GM23338 (cell line): Measurements from ENCODE around the gene SMC5. TPM values are rescaled to one million over a fixed set of nuclear protein-coding genes. Genes with fewer than 3 reads are reported as not detected.

Source experiments
- ATAC-seq: fragments of 200-7000 bp; cut with Tn5 transposase; 3 replicates; pipeline ENCODE4 v1.9.1; 2020
- DNase-seq: peaks from one replicate; pipeline ENCODE4 v3.0.0-alpha.2; 2015; ENCODE audit warnings: low spot score
- H2AFZ ChIP-seq: fragments of 200-600 bp; sonication (generic); 2 replicates; pipeline ENCODE4 v1.8.0; 2016; ENCODE audit warnings: antibody characterized with exemption, mild to moderate bottlenecking, moderate library complexity
- H3F3A ChIP-seq: fragments of 200-600 bp; sonication (generic); replicated peaks from 2 replicates; pipeline ENCODE4 v1.8.0; 2017; ENCODE audit warnings: antibody characterized with exemption, mixed run types, low read depth
- H3K27ac ChIP-seq: fragments of 200-600 bp; sonication (generic); 2 replicates; pipeline ENCODE4 v1.6.1; 2016; ENCODE audit warnings: low read depth
- H3K27me3 ChIP-seq: fragments of 200-600 bp; sonication (generic); 2 replicates; pipeline ENCODE4 v1.8.0; 2016; ENCODE audit warnings: mild to moderate bottlenecking, mixed run types, moderate library complexity; ENCODE audit not compliant: insufficient read depth
- H3K36me3 ChIP-seq: fragments of 200-600 bp; sonication (generic); 2 replicates; pipeline ENCODE4 v1.8.0; 2016; ENCODE audit warnings: mild to moderate bottlenecking; ENCODE audit not compliant: insufficient read depth
- H3K4me1 ChIP-seq: fragments of 200-600 bp; sonication (generic); 2 replicates; pipeline ENCODE4 v1.8.0; 2016; ENCODE audit warnings: mild to moderate bottlenecking, moderate library complexity; ENCODE audit not compliant: insufficient read depth
- H3K4me2 ChIP-seq: fragments of 200-600 bp; sonication (generic); 2 replicates; pipeline ENCODE4 v1.7.1; 2017; ENCODE audit warnings: mixed run types
- H3K4me3 ChIP-seq: fragments of 200-600 bp; sonication (generic); 2 replicates; pipeline ENCODE4 v1.6.1; 2016; ENCODE audit warnings: mixed run types
- H3K79me2 ChIP-seq: fragments of 200-600 bp; sonication (generic); replicated peaks from 2 replicates; pipeline ENCODE4 v1.8.0; 2017; ENCODE audit warnings: mild to moderate bottlenecking; ENCODE audit not compliant: insufficient read depth
- H3K9me2 ChIP-seq: fragments of 200-600 bp; sonication (generic); 2 replicates; pipeline ENCODE4 v1.8.0; 2017; ENCODE audit not compliant: insufficient read depth
- H4K20me1 ChIP-seq: fragments of 200-600 bp; sonication (generic); replicated peaks from 2 replicates; pipeline ENCODE4 v1.8.0; 2017; ENCODE audit warnings: mild to moderate bottlenecking; ENCODE audit not compliant: insufficient read depth
- H3K27ac Mint-ChIP-seq: 2 replicates; pipeline ENCODE4 v1.8.0; 2020; ENCODE audit warnings: inconsistent platforms, mild to moderate bottlenecking, moderate library complexity, mixed read lengths
- H3K27me3 Mint-ChIP-seq: 3 replicates; pipeline ENCODE4 v1.8.0; 2022; ENCODE audit warnings: low read depth, mild to moderate bottlenecking, moderate library complexity, mixed read lengths, inconsistent platforms; ENCODE audit not compliant: insufficient read depth, poor library complexity
- H3K36me3 Mint-ChIP-seq: 3 replicates; pipeline ENCODE4 v1.8.0; 2021; ENCODE audit warnings: low read depth, mild to moderate bottlenecking, inconsistent platforms, moderate library complexity, mixed read lengths
- H3K4me1 Mint-ChIP-seq: 3 replicates; pipeline ENCODE4 v1.8.0; 2020; ENCODE audit warnings: mild to moderate bottlenecking, inconsistent platforms, mixed read lengths
- H3K4me3 Mint-ChIP-seq: 3 replicates; pipeline ENCODE4 v1.8.0; 2021; ENCODE audit warnings: moderate library complexity, mild to moderate bottlenecking, inconsistent platforms, mixed read lengths
- H3K9me3 Mint-ChIP-seq: 3 replicates; pipeline ENCODE4 v1.8.0; 2020; ENCODE audit warnings: moderate library complexity, mild to moderate bottlenecking, inconsistent platforms, mixed read lengths
- CREB1 ChIP-seq: fragments of 250-450 bp; sonication (Bioruptor Pico); IDR thresholded peaks from 2 replicates; pipeline ENCODE4 v1.5.0; 2020; ENCODE audit warnings: low read depth, mild to moderate bottlenecking, moderate library complexity
- EZH2 ChIP-seq: fragments of 200-600 bp; sonication (generic); IDR thresholded peaks from one replicate; pipeline ENCODE4 v1.8.0; 2017; ENCODE audit warnings: antibody characterized with exemption, mild to moderate bottlenecking, low read depth; ENCODE audit not compliant: unreplicated experiment
- EZH2phosphoT487 ChIP-seq: fragments of 200-600 bp; sonication (generic); IDR thresholded peaks from one replicate; pipeline ENCODE4 v1.8.1; 2018; ENCODE audit warnings: antibody characterized with exemption; ENCODE audit not compliant: unreplicated experiment
- JUNB ChIP-seq: IDR thresholded peaks from one replicate; pipeline ENCODE4 v1.6.1; 2016; ENCODE audit warnings: antibody characterized with exemption; ENCODE audit not compliant: unreplicated experiment
- NANOG ChIP-seq: IDR thresholded peaks from 2 replicates; pipeline ENCODE4 v1.6.1; 2016; ENCODE audit warnings: antibody characterized with exemption, borderline replicate concordance
- POLR2AphosphoS5 ChIP-seq: IDR thresholded peaks from 2 replicates; pipeline ENCODE4 v1.6.1; 2016; ENCODE audit warnings: antibody characterized with exemption, low read depth
- STAT1 ChIP-seq: IDR thresholded peaks from one replicate; pipeline ENCODE4 v1.6.1; 2016; ENCODE audit warnings: antibody characterized with exemption; ENCODE audit not compliant: unreplicated experiment
- ZNF114 ChIP-seq: fragments of 250-450 bp; sonication (Bioruptor Pico); IDR thresholded peaks from 2 replicates; pipeline ENCODE4 v1.5.0; 2020; ENCODE audit warnings: mild to moderate bottlenecking, moderate library complexity
- ZNF331 ChIP-seq: fragments of 250-450 bp; sonication (Bioruptor Pico); IDR thresholded peaks from 2 replicates; pipeline ENCODE4 v1.5.0; 2020; ENCODE audit warnings: low read depth, mild to moderate bottlenecking, moderate library complexity
- polyA plus RNA-seq: library from polyadenylated mRNA; unstranded; fragments of >200 nt; fragmentation: Nextera tagmentation; extraction: Ambion mirVana; gene quantifications from 2 replicates; pipeline ENCODE4 v1.2.1, GENCODE V29; 2016
- total RNA-seq: library from RNA; depleted of rRNA; stranded (reverse); fragments of >200 nt; shearing (Covaris generic); gene quantifications from 2 replicates; pipeline ENCODE4 v1.2.3, GENCODE V29; 2014
- TF ChIP-seq, protein P1 (sequence below): IDR thresholded peaks from one replicate; pipeline ENCODE4 v1.6.1; 2018; ENCODE audit warnings: antibody characterized with exemption; ENCODE audit not compliant: unreplicated experiment
- TF ChIP-seq, protein P2 (sequence below), 2 experiments: fragments of 200-600 bp in 1 of 2; sonication (generic) in 1 of 2; conservative IDR thresholded peaks; 2 replicates each; pipeline versions ENCODE4 v1.5.1 to v1.6.1; 2016 to 2017; ENCODE audit warnings: antibody characterized with exemption in 2 of 2, low read depth in 2 of 2, mild to moderate bottlenecking in 2 of 2, moderate library complexity in 1 of 2
- TF ChIP-seq, protein P3 (sequence below): IDR thresholded peaks from 2 replicates; pipeline ENCODE4 v1.6.1; 2016; ENCODE audit warnings: antibody characterized with exemption
- TF ChIP-seq, protein P4 (sequence below): fragments of 250-450 bp; sonication (Bioruptor Pico); IDR thresholded peaks from 2 replicates; pipeline ENCODE4 v1.5.0; 2020; ENCODE audit warnings: mild to moderate bottlenecking, moderate library complexity

Gene SMC5
- total and polyA plus RNA-seq, 2 experiments from 2014 or later = 27.9 to 29.0 TPM

DNA sequence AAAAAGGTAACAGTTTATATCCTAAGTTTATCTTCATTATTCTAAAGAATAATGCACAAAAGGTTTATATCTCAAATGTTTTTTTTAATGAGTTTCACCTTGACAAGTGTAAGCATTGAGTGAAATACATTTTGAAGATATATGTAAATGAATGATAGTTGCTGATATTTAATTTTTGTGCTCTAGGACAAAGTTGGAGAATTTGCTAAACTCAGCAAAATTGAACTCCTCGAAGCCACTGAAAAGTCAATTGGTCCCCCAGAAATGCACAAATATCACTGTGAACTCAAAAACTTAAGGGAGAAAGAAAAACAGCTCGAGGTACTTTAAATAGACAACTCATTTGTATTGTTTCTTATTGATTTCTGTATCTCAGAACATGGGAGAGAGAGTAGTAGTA is 19.5 kb downstream of the SMC5 start:
- no peak overlapping the region for H3K4me3 Mint-ChIP-seq

More for the DNA sequence above, 19.5 kb downstream of the SMC5 start:
- H3K27me3 ChIP-seq = no peaks in the 10 kb centered on the region
- peaks cover 14% of the 10 kb centered on the region for H3K4me1 Mint-ChIP-seq
- H3K9me3 Mint-ChIP-seq = no peaks in the 10 kb centered on the region
- no peak overlapping the region for H3K4me3 ChIP-seq
- peaks cover 27% of the 10 kb centered on the region for H3K36me3 Mint-ChIP-seq
- no peak overlapping the region for H3K27ac Mint-ChIP-seq
- H3K9me2 ChIP-seq = no peaks in the 10 kb centered on the region
- no peak overlapping the region for H3K4me2 ChIP-seq
- H3F3A ChIP-seq = no peaks in the 10 kb centered on the region
- no peaks in the 10 kb centered on the region; the same call in 1 of the 2 replicates for H3K4me1 ChIP-seq
- ATAC-seq (no peak), DNase-seq (no peak)
- peaks cover 26% of the 10 kb centered on the region for H3K79me2 ChIP-seq
- peaks cover 4% of the 10 kb centered on the region; the same call in 1 of the 2 replicates for H3K36me3 ChIP-seq
- no peak overlapping the region for H2AFZ ChIP-seq
- peaks cover 6% of the 10 kb centered on the region; the same call in 1 of the 2 replicates for H4K20me1 ChIP-seq
- TF ChIP-seq EZH2 (no peak), CREB1 (CRISPR knock-in tag) (no peak), JUNB (no peak), POLR2AphosphoS5 (no peak), NANOG (no peak), EZH2phosphoT487 (no peak), STAT1 (no peak), ZNF331 (CRISPR knock-in tag) (no peak), ZNF114 (CRISPR knock-in tag) (no peak)
- TF ChIP-seq, protein P1, sequence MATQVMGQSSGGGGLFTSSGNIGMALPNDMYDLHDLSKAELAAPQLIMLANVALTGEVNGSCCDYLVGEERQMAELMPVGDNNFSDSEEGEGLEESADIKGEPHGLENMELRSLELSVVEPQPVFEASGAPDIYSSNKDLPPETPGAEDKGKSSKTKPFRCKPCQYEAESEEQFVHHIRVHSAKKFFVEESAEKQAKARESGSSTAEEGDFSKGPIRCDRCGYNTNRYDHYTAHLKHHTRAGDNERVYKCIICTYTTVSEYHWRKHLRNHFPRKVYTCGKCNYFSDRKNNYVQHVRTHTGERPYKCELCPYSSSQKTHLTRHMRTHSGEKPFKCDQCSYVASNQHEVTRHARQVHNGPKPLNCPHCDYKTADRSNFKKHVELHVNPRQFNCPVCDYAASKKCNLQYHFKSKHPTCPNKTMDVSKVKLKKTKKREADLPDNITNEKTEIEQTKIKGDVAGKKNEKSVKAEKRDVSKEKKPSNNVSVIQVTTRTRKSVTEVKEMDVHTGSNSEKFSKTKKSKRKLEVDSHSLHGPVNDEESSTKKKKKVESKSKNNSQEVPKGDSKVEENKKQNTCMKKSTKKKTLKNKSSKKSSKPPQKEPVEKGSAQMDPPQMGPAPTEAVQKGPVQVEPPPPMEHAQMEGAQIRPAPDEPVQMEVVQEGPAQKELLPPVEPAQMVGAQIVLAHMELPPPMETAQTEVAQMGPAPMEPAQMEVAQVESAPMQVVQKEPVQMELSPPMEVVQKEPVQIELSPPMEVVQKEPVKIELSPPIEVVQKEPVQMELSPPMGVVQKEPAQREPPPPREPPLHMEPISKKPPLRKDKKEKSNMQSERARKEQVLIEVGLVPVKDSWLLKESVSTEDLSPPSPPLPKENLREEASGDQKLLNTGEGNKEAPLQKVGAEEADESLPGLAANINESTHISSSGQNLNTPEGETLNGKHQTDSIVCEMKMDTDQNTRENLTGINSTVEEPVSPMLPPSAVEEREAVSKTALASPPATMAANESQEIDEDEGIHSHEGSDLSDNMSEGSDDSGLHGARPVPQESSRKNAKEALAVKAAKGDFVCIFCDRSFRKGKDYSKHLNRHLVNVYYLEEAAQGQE = no peak
- TF ChIP-seq, protein P2, sequence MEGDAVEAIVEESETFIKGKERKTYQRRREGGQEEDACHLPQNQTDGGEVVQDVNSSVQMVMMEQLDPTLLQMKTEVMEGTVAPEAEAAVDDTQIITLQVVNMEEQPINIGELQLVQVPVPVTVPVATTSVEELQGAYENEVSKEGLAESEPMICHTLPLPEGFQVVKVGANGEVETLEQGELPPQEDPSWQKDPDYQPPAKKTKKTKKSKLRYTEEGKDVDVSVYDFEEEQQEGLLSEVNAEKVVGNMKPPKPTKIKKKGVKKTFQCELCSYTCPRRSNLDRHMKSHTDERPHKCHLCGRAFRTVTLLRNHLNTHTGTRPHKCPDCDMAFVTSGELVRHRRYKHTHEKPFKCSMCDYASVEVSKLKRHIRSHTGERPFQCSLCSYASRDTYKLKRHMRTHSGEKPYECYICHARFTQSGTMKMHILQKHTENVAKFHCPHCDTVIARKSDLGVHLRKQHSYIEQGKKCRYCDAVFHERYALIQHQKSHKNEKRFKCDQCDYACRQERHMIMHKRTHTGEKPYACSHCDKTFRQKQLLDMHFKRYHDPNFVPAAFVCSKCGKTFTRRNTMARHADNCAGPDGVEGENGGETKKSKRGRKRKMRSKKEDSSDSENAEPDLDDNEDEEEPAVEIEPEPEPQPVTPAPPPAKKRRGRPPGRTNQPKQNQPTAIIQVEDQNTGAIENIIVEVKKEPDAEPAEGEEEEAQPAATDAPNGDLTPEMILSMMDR (conservative IDR thresholded peaks at IDR 0.05; ENCODE audit: low read depth in 2 of 2) = no peak
- TF ChIP-seq, protein P3, sequence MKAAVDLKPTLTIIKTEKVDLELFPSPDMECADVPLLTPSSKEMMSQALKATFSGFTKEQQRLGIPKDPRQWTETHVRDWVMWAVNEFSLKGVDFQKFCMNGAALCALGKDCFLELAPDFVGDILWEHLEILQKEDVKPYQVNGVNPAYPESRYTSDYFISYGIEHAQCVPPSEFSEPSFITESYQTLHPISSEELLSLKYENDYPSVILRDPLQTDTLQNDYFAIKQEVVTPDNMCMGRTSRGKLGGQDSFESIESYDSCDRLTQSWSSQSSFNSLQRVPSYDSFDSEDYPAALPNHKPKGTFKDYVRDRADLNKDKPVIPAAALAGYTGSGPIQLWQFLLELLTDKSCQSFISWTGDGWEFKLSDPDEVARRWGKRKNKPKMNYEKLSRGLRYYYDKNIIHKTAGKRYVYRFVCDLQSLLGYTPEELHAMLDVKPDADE = no peak
- TF ChIP-seq, protein P4, sequence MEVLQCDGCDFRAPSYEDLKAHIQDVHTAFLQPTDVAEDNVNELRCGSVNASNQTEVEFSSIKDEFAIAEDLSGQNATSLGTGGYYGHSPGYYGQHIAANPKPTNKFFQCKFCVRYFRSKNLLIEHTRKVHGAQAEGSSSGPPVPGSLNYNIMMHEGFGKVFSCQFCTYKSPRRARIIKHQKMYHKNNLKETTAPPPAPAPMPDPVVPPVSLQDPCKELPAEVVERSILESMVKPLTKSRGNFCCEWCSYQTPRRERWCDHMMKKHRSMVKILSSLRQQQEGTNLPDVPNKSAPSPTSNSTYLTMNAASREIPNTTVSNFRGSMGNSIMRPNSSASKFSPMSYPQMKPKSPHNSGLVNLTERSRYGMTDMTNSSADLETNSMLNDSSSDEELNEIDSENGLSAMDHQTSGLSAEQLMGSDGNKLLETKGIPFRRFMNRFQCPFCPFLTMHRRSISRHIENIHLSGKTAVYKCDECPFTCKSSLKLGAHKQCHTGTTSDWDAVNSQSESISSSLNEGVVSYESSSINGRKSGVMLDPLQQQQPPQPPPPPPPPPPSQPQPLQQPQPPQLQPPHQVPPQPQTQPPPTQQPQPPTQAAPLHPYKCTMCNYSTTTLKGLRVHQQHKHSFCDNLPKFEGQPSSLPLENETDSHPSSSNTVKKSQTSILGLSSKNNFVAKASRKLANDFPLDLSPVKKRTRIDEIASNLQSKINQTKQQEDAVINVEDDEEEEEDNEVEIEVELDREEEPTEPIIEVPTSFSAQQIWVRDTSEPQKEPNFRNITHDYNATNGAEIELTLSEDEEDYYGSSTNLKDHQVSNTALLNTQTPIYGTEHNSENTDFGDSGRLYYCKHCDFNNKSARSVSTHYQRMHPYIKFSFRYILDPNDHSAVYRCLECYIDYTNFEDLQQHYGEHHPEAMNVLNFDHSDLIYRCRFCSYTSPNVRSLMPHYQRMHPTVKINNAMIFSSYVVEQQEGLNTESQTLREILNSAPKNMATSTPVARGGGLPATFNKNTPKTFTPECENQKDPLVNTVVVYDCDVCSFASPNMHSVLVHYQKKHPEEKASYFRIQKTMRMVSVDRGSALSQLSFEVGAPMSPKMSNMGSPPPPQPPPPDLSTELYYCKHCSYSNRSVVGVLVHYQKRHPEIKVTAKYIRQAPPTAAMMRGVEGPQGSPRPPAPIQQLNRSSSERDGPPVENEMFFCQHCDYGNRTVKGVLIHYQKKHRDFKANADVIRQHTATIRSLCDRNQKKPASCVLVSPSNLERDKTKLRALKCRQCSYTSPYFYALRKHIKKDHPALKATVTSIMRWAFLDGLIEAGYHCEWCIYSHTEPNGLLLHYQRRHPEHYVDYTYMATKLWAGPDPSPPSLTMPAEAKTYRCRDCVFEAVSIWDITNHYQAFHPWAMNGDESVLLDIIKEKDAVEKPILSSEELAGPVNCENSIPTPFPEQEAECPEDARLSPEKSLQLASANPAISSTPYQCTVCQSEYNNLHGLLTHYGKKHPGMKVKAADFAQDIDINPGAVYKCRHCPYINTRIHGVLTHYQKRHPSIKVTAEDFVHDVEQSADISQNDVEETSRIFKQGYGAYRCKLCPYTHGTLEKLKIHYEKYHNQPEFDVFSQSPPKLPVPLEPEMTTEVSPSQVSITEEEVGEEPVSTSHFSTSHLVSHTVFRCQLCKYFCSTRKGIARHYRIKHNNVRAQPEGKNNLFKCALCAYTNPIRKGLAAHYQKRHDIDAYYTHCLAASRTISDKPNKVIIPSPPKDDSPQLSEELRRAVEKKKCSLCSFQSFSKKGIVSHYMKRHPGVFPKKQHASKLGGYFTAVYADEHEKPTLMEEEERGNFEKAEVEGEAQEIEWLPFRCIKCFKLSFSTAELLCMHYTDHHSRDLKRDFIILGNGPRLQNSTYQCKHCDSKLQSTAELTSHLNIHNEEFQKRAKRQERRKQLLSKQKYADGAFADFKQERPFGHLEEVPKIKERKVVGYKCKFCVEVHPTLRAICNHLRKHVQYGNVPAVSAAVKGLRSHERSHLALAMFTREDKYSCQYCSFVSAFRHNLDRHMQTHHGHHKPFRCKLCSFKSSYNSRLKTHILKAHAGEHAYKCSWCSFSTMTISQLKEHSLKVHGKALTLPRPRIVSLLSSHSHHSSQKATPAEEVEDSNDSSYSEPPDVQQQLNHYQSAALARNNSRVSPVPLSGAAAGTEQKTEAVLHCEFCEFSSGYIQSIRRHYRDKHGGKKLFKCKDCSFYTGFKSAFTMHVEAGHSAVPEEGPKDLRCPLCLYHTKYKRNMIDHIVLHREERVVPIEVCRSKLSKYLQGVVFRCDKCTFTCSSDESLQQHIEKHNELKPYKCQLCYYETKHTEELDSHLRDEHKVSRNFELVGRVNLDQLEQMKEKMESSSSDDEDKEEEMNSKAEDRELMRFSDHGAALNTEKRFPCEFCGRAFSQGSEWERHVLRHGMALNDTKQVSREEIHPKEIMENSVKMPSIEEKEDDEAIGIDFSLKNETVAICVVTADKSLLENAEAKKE = no peak
- no peaks in the 10 kb centered on the region for H3K27me3 Mint-ChIP-seq
- H3K27ac ChIP-seq = no peak overlapping the region
